ENCODE data around the gene TMEM175.

Gene TMEM175

GRCh38 chr4:1002131-1002630, 69.9 kb downstream of the TMEM175 start:
- H3K4me3 ChIP-seq (ENCODE audit: low read depth, low read length): no peak overlapping the region
- no peak for DNase-seq (ENCODE audit: low read depth)
- no peak for TF ChIP-seq CTCF (IDR thresholded peaks at IDR 0.05; ENCODE audit: insufficient read depth, low read depth, low read length, missing control alignments)

GRCh38 chr4:1002631-1003251, 70.5 kb downstream of the TMEM175 start:
- no peak for TF ChIP-seq CTCF (IDR thresholded peaks at IDR 0.05; ENCODE audit: insufficient read depth, low read depth, low read length, missing control alignments)
- no peak for DNase-seq (ENCODE audit: low read depth)
- no peak overlapping the region for H3K4me3 ChIP-seq (ENCODE audit: low read depth, low read length)

- TF ChIP-seq CTCF (IDR thresholded peaks at IDR 0.05; ENCODE audit: insufficient read depth, low read depth, low read length, missing control alignments): no peak
- no peak for DNase-seq (ENCODE audit: low read depth)
- no peak overlapping the region for H3K4me3 ChIP-seq (ENCODE audit: low read depth, low read length)
These were observed 71.2 kb downstream of the TMEM175 start for GRCh38 chr4:1003271-1004070.

- no peak for TF ChIP-seq CTCF (IDR thresholded peaks at IDR 0.05; ENCODE audit: insufficient read depth, low read depth, low read length, missing control alignments)
- DNase-seq (ENCODE audit: low read depth): no peak
- H3K4me3 ChIP-seq (ENCODE audit: low read depth, low read length): no peak overlapping the region
These were observed 71.8 kb downstream of the TMEM175 start for GRCh38 chr4:1004071-1004418.

- no peak for DNase-seq (ENCODE audit: low read depth)
- no peak overlapping the region for H3K4me3 ChIP-seq (ENCODE audit: low read depth, low read length)
- no peak for TF ChIP-seq CTCF (IDR thresholded peaks at IDR 0.05; ENCODE audit: insufficient read depth, low read depth, low read length, missing control alignments)
These were observed 72.6 kb downstream of the TMEM175 start for GRCh38 chr4:1004557-1005485.

GRCh38 chr4:1006856-1007255, 74.6 kb downstream of the TMEM175 start:
- H3K4me3 ChIP-seq (ENCODE audit: low read depth, low read length): no peak overlapping the region
- DNase-seq (ENCODE audit: low read depth): no peak
- no peak for TF ChIP-seq CTCF (IDR thresholded peaks at IDR 0.05; ENCODE audit: insufficient read depth, low read depth, low read length, missing control alignments)

All from GM12865 (cell line).